ENCODE results near the gene COL26A1.
"Not testable (repeated sequence)": the region's sequence is repeated elsewhere in the genome, so short reads cannot be mapped to it uniquely, and the experiment has no call there.

The COL26A1 gene

GRCh38 chr7:101401390-101402080 lies 38.9 kb downstream of the COL26A1 start:
- DNase-seq (ENCODE audit: low read depth in 2 of 3, low spot score in 1 of 3): no peak

- no peak for DNase-seq (ENCODE audit: low read depth in 2 of 3, low spot score in 1 of 3)
These were observed 39.6 kb downstream of the COL26A1 start for GRCh38 chr7:101402081-101402779.

GRCh38 chr7:101402835-101403234 lies 40.2 kb downstream of the COL26A1 start:
- DNase-seq (ENCODE audit: low read depth in 2 of 3, low spot score in 1 of 3): no peak

- no peak for DNase-seq (ENCODE audit: low read depth in 2 of 3, low spot score in 1 of 3)
These were observed 42.9 kb downstream of the COL26A1 start for GRCh38 chr7:101405474-101406067.

- peak; percentile 8 to 33 (median 11) for DNase-seq (ENCODE audit: low read depth in 2 of 3, low spot score in 1 of 3)
These were observed 48.2 kb downstream of the COL26A1 start for GRCh38 chr7:101410743-101411507.

- DNase-seq (ENCODE audit: low read depth in 2 of 3, low spot score in 1 of 3): no peak
These were observed 48.8 kb downstream of the COL26A1 start for GRCh38 chr7:101411508-101411874.

GRCh38 chr7:101412976-101413375 lies 50.3 kb downstream of the COL26A1 start:
- no peak for DNase-seq (ENCODE audit: low read depth in 2 of 3, low spot score in 1 of 3)

- DNase-seq (ENCODE audit: low read depth in 2 of 3, low spot score in 1 of 3): no peak
These were observed 56.0 kb downstream of the COL26A1 start for GRCh38 chr7:101418694-101419093.

- no peak for DNase-seq (ENCODE audit: low read depth in 2 of 3, low spot score in 1 of 3)
These were observed 57.2 kb downstream of the COL26A1 start for GRCh38 chr7:101419831-101420230.

- no peak for DNase-seq (ENCODE audit: low read depth in 2 of 3, low spot score in 1 of 3)
These were observed 57.8 kb downstream of the COL26A1 start for GRCh38 chr7:101420436-101420835.

- no peak for DNase-seq (ENCODE audit: low read depth in 2 of 3, low spot score in 1 of 3)
These were observed 59.9 kb downstream of the COL26A1 start for GRCh38 chr7:101422356-101423195.

- no peak for DNase-seq (ENCODE audit: low read depth in 2 of 3, low spot score in 1 of 3)
These were observed 63.8 kb downstream of the COL26A1 start for GRCh38 chr7:101426303-101427011.

GRCh38 chr7:101428093-101428866 lies 65.6 kb downstream of the COL26A1 start:
- DNase-seq (ENCODE audit: low read depth in 2 of 3, low spot score in 1 of 3): no peak

GRCh38 chr7:101432316-101432715 lies 69.6 kb downstream of the COL26A1 start:
- DNase-seq (ENCODE audit: low read depth in 2 of 3, low spot score in 1 of 3): no peak

- no peak for DNase-seq (ENCODE audit: low read depth in 2 of 3, low spot score in 1 of 3)
These were observed 71.0 kb downstream of the COL26A1 start for GRCh38 chr7:101433688-101434087.

GRCh38 chr7:101434155-101434554 lies 71.5 kb downstream of the COL26A1 start:
- DNase-seq (ENCODE audit: low read depth in 2 of 3, low spot score in 1 of 3): not testable (repeated sequence)

- DNase-seq (ENCODE audit: low read depth in 2 of 3, low spot score in 1 of 3): no peak
These were observed 73.0 kb downstream of the COL26A1 start for GRCh38 chr7:101435461-101436220.

GRCh38 chr7:101436221-101436735 lies 73.6 kb downstream of the COL26A1 start:
- no peak for DNase-seq (ENCODE audit: low read depth in 2 of 3, low spot score in 1 of 3)
